Esophagus muscularis mucosa (tissue), 4 donors: ENCODE results near the gene ATP1A2. TPM values are rescaled to one million over a fixed set of nuclear protein-coding genes. Genes with fewer than 3 reads are reported as not detected.

Experiments
- DNase-seq: peaks from one replicate; pipeline ENCODE4 v3.0.0-alpha.2; 2017; ENCODE audit errors: extremely low spot score
- H3K27ac ChIP-seq, 4 donors: fragments of 200-600 bp; sonication (generic); replicated peaks in 1 of 4; 1 replicate in 3 of 4; 2 replicates in 1 of 4; pipeline ENCODE4 v1.5.1; 2016 to 2019; ENCODE audit warnings: mild to moderate bottlenecking in 1 of 4
- H3K27me3 ChIP-seq, 4 donors: fragments of 200-600 bp; sonication (generic); one replicate each; pipeline versions ENCODE4 v1.5.1 to v1.6.0; 2016 to 2019
- H3K36me3 ChIP-seq, 4 donors: fragments of 200-600 bp; sonication (generic); one replicate each; pipeline ENCODE4 v1.5.1; 2016 to 2019
- H3K4me1 ChIP-seq, 4 donors: fragments of 200-600 bp; sonication (generic); one replicate each; pipeline ENCODE4 v1.5.1; 2016 to 2019
- H3K4me3 ChIP-seq, 4 donors: fragments of 200-600 bp; sonication (generic); 1 replicate in 2 of 4; 2 replicates in 2 of 4; pipeline ENCODE4 v1.5.1; 2016 to 2019; ENCODE audit warnings: mild to moderate bottlenecking in 4 of 4, moderate library complexity in 1 of 4
- H3K9me3 ChIP-seq, 4 donors: fragments of 200-600 bp; sonication (generic); 1 replicate in 3 of 4; 2 replicates in 1 of 4; pipeline ENCODE4 v1.5.1; 2016 to 2019
- CTCF ChIP-seq, 3 experiments: fragments of 200-600 bp in 2 of 3; fragments of 450-650 bp in 1 of 3; sonication (generic) in 2 of 3; IDR thresholded peaks; one replicate each; pipeline ENCODE4 v1.5.1; 2017 to 2019; ENCODE audit warnings: antibody characterized with exemption in 3 of 3, mild to moderate bottlenecking in 2 of 3, moderate library complexity in 1 of 3
- EP300 ChIP-seq: sonication (generic); formaldehyde crosslinking; IDR thresholded peaks from one replicate; pipeline ENCODE4 v1.6.1; 2017; ENCODE audit warnings: antibody characterized with exemption
- POLR2A ChIP-seq: fragments of 450-650 bp; IDR thresholded peaks from one replicate; pipeline ENCODE4 v1.6.1; 2017; ENCODE audit warnings: antibody characterized with exemption, moderate library complexity, mild to moderate bottlenecking, low read depth
- POLR2AphosphoS5 ChIP-seq, 2 donors: sonication (generic); formaldehyde crosslinking; IDR thresholded peaks; one replicate each; pipeline ENCODE4 v1.6.1; 2017; ENCODE audit warnings: antibody characterized with exemption in 2 of 2
- WGBS: methylation state at CpG from one replicate; pipeline ENCODE4 v1.1.5; 2018; 5-methylcytosine and 5-hydroxymethylcytosine counted together
- intact Hi-C: fragments of 100-400 bp; cut with DNase I; formaldehyde crosslinking; loops from one replicate; pipeline ENCODE4 v1.15.1; 2023
- total RNA-seq, 4 donors: library from RNA; depleted of rRNA; stranded (reverse); fragments of >200 nt; gene quantifications; one replicate each; pipeline versions ENCODE4 v1.1.0 to v1.2.1, GENCODE V29; 2016

The ATP1A2 gene
- total RNA-seq, 4 donors from 2014 or later: 101 to 214 (median 130) TPM

GRCh38 chr1:160081261-160081936, 34.2 kb upstream of the ATP1A2 start, which contains the start of gene KCNJ9:
TSS of gene KCNJ9 (plus strand) at chr1:160081538. CDS start at chr1:160084031, 2,493 bp downstream.
- Histone ChIP-seq H3K4me3 (no peak within 1 kb of the TSS), H3K27ac (no peak within 1 kb of the TSS), H3K4me1 (peaks cover 7 to 22% (median 15%) of the 10 kb centered on the region in 4 donors), H3K9me3 (no peaks in the 10 kb centered on the region), H3K36me3 (no peaks in the 10 kb centered on the region), H3K27me3 (peaks cover 0 to 67% (median 32%) of the 10 kb centered on the region in 4 donors)
- WGBS: 23% methylated on average over 12 of the region's 14 CpGs
- TF ChIP-seq POLR2AphosphoS5 (IDR thresholded peaks at IDR 0.05) (no peak), EP300 (no peak), POLR2A (no peak), CTCF (IDR thresholded peaks at IDR 0.05) (no peak)
- no peak for DNase-seq
- intact Hi-C loops: loop anchor here (10.0 kb wide), 1 partner anchor 293 kb away; no protein-coding TSS in a partner anchor

- TF ChIP-seq POLR2A (no peak), POLR2AphosphoS5 (IDR thresholded peaks at IDR 0.05) (no peak)
- Histone ChIP-seq H3K9me3 (no peaks in the 10 kb centered on the region), H3K4me1 (peaks cover 7 to 22% (median 15%) of the 10 kb centered on the region in 4 donors), H3K4me3 (no peak overlapping the region), H3K36me3 (peaks cover 0 to 6% (median 0%) of the 10 kb centered on the region in 4 donors), H3K27ac (no peak overlapping the region), H3K27me3 (peaks cover 0 to 67% (median 32%) of the 10 kb centered on the region in 4 donors)
- intact Hi-C loops: loop anchor here (2.0 to 10.0 kb wide), 2 partner anchors 36 to 292 kb away; no protein-coding TSS in a partner anchor
- no peak for DNase-seq
- WGBS: 29% methylated on average over 2 of the region's 2 CpGs
These were observed 33.1 kb upstream of the ATP1A2 start for GRCh38 chr1:160082487-160082886.

- 66% methylated on average over 3 of the region's 3 CpGs for WGBS
- no peak for DNase-seq
These were observed 32.6 kb upstream of the ATP1A2 start for GRCh38 chr1:160082926-160083325.

GRCh38 chr1:160083968-160084770, 31.4 kb upstream of the ATP1A2 start:
- intact Hi-C loops: loop anchor here (2.0 to 10.0 kb wide), 2 partner anchors 37 to 291 kb away; no protein-coding TSS in a partner anchor
- no peak for TF ChIP-seq POLR2A
- no peak for TF ChIP-seq EP300
- TF ChIP-seq POLR2AphosphoS5 (IDR thresholded peaks at IDR 0.05): peak in 1 of 2 donors; percentile 28
- TF ChIP-seq CTCF (IDR thresholded peaks at IDR 0.05): peak; percentile 52 to 69 (median 69)
- H3K36me3 ChIP-seq: peaks cover 0 to 16% (median 7%) of the 10 kb centered on the region in 4 donors
- H3K4me1 ChIP-seq: peaks cover 7 to 22% (median 15%) of the 10 kb centered on the region in 4 donors
- H3K27me3 ChIP-seq: peaks cover 0 to 55% (median 30%) of the 10 kb centered on the region in 4 donors
- WGBS: 54% methylated on average over 35 of the region's 96 CpGs
- H3K9me3 ChIP-seq: no peaks in the 10 kb centered on the region
- no peak overlapping the region for H3K27ac ChIP-seq
- no peak for DNase-seq
- peak overlapping the region; percentile 42 to 62 (median 51) for H3K4me3 ChIP-seq

More at GRCh38 chr1:160082926-160083325, 32.6 kb upstream of the ATP1A2 start:
- Histone ChIP-seq H3K27ac (no peak overlapping the region), H3K9me3 (no peaks in the 10 kb centered on the region), H3K4me1 (peaks cover 7 to 22% (median 15%) of the 10 kb centered on the region in 4 donors), H3K36me3 (peaks cover 0 to 8% (median 2%) of the 10 kb centered on the region in 4 donors), H3K4me3 (no peak overlapping the region), H3K27me3 (peaks cover 0 to 67% (median 32%) of the 10 kb centered on the region in 4 donors)
- no peak for TF ChIP-seq POLR2AphosphoS5 (IDR thresholded peaks at IDR 0.05)
- intact Hi-C loops: loop anchor here (2.0 to 10.0 kb wide), 2 partner anchors 36 to 292 kb away; no protein-coding TSS in a partner anchor

- WGBS: 82% methylated on average over 30 of the region's 30 CpGs
- peaks cover 0 to 21% (median 13%) of the 10 kb centered on the region in 4 donors for H3K36me3 ChIP-seq
- no peak for DNase-seq
- no peak overlapping the region for H3K4me3 ChIP-seq
- intact Hi-C loops: loop anchor here (10.0 kb wide), 1 partner anchor 290 kb away; no protein-coding TSS in a partner anchor
- peaks cover 0 to 48% (median 27%) of the 10 kb centered on the region in 4 donors for H3K27me3 ChIP-seq
- H3K4me1 ChIP-seq: peaks cover 7 to 22% (median 15%) of the 10 kb centered on the region in 4 donors
- TF ChIP-seq CTCF (IDR thresholded peaks at IDR 0.05): no peak
- no peak for TF ChIP-seq EP300
- no peak for TF ChIP-seq POLR2AphosphoS5 (IDR thresholded peaks at IDR 0.05)
- TF ChIP-seq POLR2A: no peak
- no peak overlapping the region for H3K27ac ChIP-seq
- H3K9me3 ChIP-seq: no peaks in the 10 kb centered on the region
These were observed 30.7 kb upstream of the ATP1A2 start for GRCh38 chr1:160084771-160085321.
